RWPE2 (cell line): ENCODE data around the gene PRAMEF1.
"Not testable (repeated sequence)": the region's sequence is repeated elsewhere in the genome, so short reads cannot be mapped to it uniquely, and the experiment has no call there.

Source experiments
- ATAC-seq: fragments of 200-7000 bp; cut with Tn5 transposase; 3 replicates; pipeline ENCODE4 v1.9.1; 2021; ENCODE audit warnings: low read depth
- DNase-seq: peaks from one replicate; pipeline ENCODE4 v3.0.0-alpha.2; 2020; ENCODE audit warnings: low spot score
- H3K27ac ChIP-seq: fragments of 450-650 bp; 2 replicates; pipeline ENCODE4 v1.5.1; 2017; ENCODE audit warnings: mild to moderate bottlenecking; ENCODE audit not compliant: poor library complexity, severe bottlenecking
- H3K27me3 ChIP-seq: fragments of 250-450 bp; sonication (Bioruptor Pico); 2 replicates; pipeline ENCODE4 v1.5.1; 2021; ENCODE audit warnings: mild to moderate bottlenecking, moderate library complexity; ENCODE audit not compliant: insufficient read depth, poor library complexity, severe bottlenecking
- H3K36me3 ChIP-seq: fragments of 250-450 bp; sonication (Bioruptor Pico); 2 replicates; pipeline ENCODE4 v1.5.1; 2020; ENCODE audit warnings: low read depth, mild to moderate bottlenecking, moderate library complexity
- H3K4me1 ChIP-seq: fragments of 250-450 bp; sonication (Bioruptor Pico); 2 replicates; pipeline ENCODE4 v1.5.1; 2021; ENCODE audit warnings: mild to moderate bottlenecking, moderate library complexity; ENCODE audit not compliant: insufficient read depth, poor library complexity, severe bottlenecking
- H3K4me3 ChIP-seq: fragments of 250-450 bp; sonication (Bioruptor Pico); 2 replicates; pipeline ENCODE4 v1.5.1; 2021; ENCODE audit warnings: mild to moderate bottlenecking, moderate library complexity; ENCODE audit not compliant: severe bottlenecking
- H3K9me3 ChIP-seq: fragments of 250-450 bp; sonication (Bioruptor Pico); 2 replicates; pipeline ENCODE4 v1.5.1; 2021; ENCODE audit warnings: mild to moderate bottlenecking, moderate library complexity; ENCODE audit not compliant: severe bottlenecking
- TF ChIP-seq, protein P1 (sequence below): fragments of 450-650 bp; IDR thresholded peaks from one replicate; pipeline ENCODE4 v1.5.1; 2017; ENCODE audit warnings: mild to moderate bottlenecking, moderate library complexity; ENCODE audit not compliant: poor library complexity, severe bottlenecking

PRAMEF1 gene

DNA sequence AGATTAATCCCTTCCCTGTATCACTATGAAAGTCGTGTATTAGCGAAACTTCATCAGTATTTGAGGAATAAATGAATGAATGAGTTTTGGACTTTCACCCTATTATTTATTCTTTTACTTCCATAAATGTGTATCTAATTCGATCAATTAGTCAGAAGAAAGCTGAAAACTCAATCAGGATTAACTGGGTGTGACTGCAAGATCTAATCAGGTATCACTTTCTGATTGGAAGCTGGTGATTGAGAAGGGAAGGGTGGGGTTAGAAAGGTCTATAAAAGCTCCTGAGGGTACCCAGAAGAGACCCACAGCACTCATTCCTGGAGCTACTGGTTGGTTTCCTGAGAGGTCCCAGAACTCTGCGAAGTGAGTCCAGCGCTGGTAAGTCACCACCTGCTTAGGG lies at the start of gene PRAMEF1:
PRAMEF1 (plus strand) TSS at position 301 of the 400 bp plus-strand sequence. CDS start 1,831 bp downstream, outside the sequence.
- H3K27me3 ChIP-seq, H3K27ac ChIP-seq, H3K4me3 ChIP-seq, H3K36me3 ChIP-seq, DNase-seq, ATAC-seq, H3K9me3 ChIP-seq, H3K4me1 ChIP-seq: not testable (repeated sequence)

- no peaks in the 10 kb centered on the region for H3K4me1 ChIP-seq
- H3K27ac ChIP-seq = no peak overlapping the region
- H3K27me3 ChIP-seq = peaks cover 8% of the 10 kb centered on the region
- H3K4me3 ChIP-seq = no peak overlapping the region
- ATAC-seq (no peak), DNase-seq (no peak)
- TF ChIP-seq, protein P1, sequence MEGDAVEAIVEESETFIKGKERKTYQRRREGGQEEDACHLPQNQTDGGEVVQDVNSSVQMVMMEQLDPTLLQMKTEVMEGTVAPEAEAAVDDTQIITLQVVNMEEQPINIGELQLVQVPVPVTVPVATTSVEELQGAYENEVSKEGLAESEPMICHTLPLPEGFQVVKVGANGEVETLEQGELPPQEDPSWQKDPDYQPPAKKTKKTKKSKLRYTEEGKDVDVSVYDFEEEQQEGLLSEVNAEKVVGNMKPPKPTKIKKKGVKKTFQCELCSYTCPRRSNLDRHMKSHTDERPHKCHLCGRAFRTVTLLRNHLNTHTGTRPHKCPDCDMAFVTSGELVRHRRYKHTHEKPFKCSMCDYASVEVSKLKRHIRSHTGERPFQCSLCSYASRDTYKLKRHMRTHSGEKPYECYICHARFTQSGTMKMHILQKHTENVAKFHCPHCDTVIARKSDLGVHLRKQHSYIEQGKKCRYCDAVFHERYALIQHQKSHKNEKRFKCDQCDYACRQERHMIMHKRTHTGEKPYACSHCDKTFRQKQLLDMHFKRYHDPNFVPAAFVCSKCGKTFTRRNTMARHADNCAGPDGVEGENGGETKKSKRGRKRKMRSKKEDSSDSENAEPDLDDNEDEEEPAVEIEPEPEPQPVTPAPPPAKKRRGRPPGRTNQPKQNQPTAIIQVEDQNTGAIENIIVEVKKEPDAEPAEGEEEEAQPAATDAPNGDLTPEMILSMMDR = no peak
- H3K36me3 ChIP-seq = no peaks in the 10 kb centered on the region
- H3K9me3 ChIP-seq = no peaks in the 10 kb centered on the region
These were observed 49.3 kb upstream of the PRAMEF1 start for GRCh38 chr1:12741946-12742345.

- H3K9me3 ChIP-seq = no peaks in the 10 kb centered on the region
- H3K27ac ChIP-seq = no peak overlapping the region
- ATAC-seq = no peak
- no peaks in the 10 kb centered on the region for H3K4me1 ChIP-seq
- TF ChIP-seq, protein P1 = no peak
- H3K36me3 ChIP-seq = no peaks in the 10 kb centered on the region
- no peak for DNase-seq
- H3K27me3 ChIP-seq = no peaks in the 10 kb centered on the region
- H3K4me3 ChIP-seq = no peak overlapping the region
These were observed 45.8 kb upstream of the PRAMEF1 start for GRCh38 chr1:12745126-12745991.

- H3K9me3 ChIP-seq = no peaks in the 10 kb centered on the region
- H3K4me1 ChIP-seq = no peaks in the 10 kb centered on the region
- no peak within 1 kb of the TSS for H3K4me3 ChIP-seq
- TF ChIP-seq, protein P1 = no peak
- no peaks in the 10 kb centered on the region for H3K36me3 ChIP-seq
- DNase-seq (no peak), ATAC-seq (no peak)
- H3K27me3 ChIP-seq = no peaks in the 10 kb centered on the region
- H3K27ac ChIP-seq = no peak within 1 kb of the TSS
These were observed 45.2 kb upstream of the PRAMEF1 start, which contains the start of gene CFAP107 for GRCh38 chr1:12745992-12746323. CFAP107 (plus strand) TSS chr1:12746200; CDS start chr1:12746431, 231 bp downstream.

DNA sequence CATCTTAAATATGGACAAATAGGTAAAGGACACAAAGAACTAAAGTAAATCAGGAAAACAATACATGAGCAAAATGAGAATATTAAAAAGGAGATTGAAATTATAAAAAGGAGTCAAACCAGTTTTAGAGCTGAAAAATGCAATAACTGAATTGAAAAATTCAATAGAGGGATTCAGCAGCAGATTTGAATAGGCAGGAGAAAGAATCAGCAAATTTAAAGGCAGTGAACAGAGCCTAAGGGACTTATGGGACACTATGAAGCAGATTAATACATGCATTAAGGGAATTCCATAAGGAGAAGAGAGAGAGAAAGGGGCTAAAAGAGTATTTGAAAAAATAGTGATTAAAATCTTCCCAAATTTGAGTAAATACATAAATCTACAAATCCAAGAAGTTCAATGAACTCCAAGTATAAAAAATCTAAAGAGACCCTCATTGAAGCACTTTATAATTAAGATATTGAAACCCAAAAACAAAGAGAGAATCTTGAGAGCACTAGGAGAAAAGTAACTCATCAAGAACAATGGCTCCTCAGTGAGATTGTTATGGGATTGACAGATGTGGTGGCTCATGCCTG lies 42.3 kb upstream of the PRAMEF1 start:
- Histone ChIP-seq H3K4me3 (no peak overlapping the region), H3K9me3 (no peaks in the 10 kb centered on the region), H3K4me1 (no peaks in the 10 kb centered on the region), H3K27me3 (peaks cover 12% of the 10 kb centered on the region), H3K27ac (no peak overlapping the region), H3K36me3 (no peaks in the 10 kb centered on the region)
- DNase-seq = no peak
- ATAC-seq = no peak
- TF ChIP-seq, protein P1 = no peak
